Tibial nerve (tissue), 4 donors: ENCODE results near the gene RPN1. TPM values are rescaled to one million over a fixed set of nuclear protein-coding genes. Genes with fewer than 3 reads are reported as not detected.
"Not testable (repeated sequence)": the region's sequence is repeated elsewhere in the genome, so short reads cannot be mapped to it uniquely, and the experiment has no call there.

Source experiments
- DNase-seq, 2 donors: peaks; one replicate each; pipeline ENCODE4 v3.0.0-alpha.2; 2019; ENCODE audit warnings: low spot score in 2 of 2
- H3K27ac ChIP-seq, 4 donors: fragments of 200-600 bp; sonication (generic) in 3 of 4; one replicate each; pipeline ENCODE4 v1.5.1; 2017 to 2019; ENCODE audit warnings: mild to moderate bottlenecking in 1 of 4
- H3K27me3 ChIP-seq, 2 donors: fragments of 200-600 bp; sonication (generic) in 1 of 2; one replicate each; pipeline versions ENCODE4 v1.5.1 to v1.6.0; 2017 to 2019
- H3K36me3 ChIP-seq, 3 donors: fragments of 200-600 bp; sonication (generic); one replicate each; pipeline ENCODE4 v1.5.1; 2018 to 2019
- H3K4me1 ChIP-seq, 4 donors: fragments of 200-600 bp; sonication (generic) in 3 of 4; one replicate each; pipeline ENCODE4 v1.5.1; 2017 to 2019
- H3K4me3 ChIP-seq, 4 donors: fragments of 200-600 bp; sonication (generic) in 3 of 4; one replicate each; pipeline ENCODE4 v1.5.1; 2017 to 2019; ENCODE audit warnings: mild to moderate bottlenecking in 1 of 4, moderate library complexity in 1 of 4
- H3K9me3 ChIP-seq, 4 donors: fragments of 200-600 bp; sonication (generic) in 3 of 4; one replicate each; pipeline ENCODE4 v1.5.1; 2017 to 2019
- CTCF ChIP-seq, 5 experiments: fragments of 200-600 bp in 3 of 5; fragments of 450-650 bp in 2 of 5; sonication (generic) in 3 of 5; IDR thresholded peaks; one replicate each; pipeline ENCODE4 v1.5.1; 2016 to 2019; ENCODE audit warnings: antibody characterized with exemption in 5 of 5, mild to moderate bottlenecking in 3 of 5, moderate library complexity in 2 of 5
- EP300 ChIP-seq, 2 donors: sonication (generic); formaldehyde crosslinking; IDR thresholded peaks; one replicate each; pipeline ENCODE4 v1.6.1; 2017; ENCODE audit warnings: antibody characterized with exemption in 2 of 2, mild to moderate bottlenecking in 1 of 2
- POLR2A ChIP-seq, 2 donors: fragments of 450-650 bp; IDR thresholded peaks; one replicate each; pipeline ENCODE4 v1.6.1; 2017; ENCODE audit warnings: antibody characterized with exemption in 2 of 2, mild to moderate bottlenecking in 2 of 2, moderate library complexity in 2 of 2
- WGBS, 2 donors: methylation state at CpG; one replicate each; pipeline ENCODE4 v1.1.5; 2018; 5-methylcytosine and 5-hydroxymethylcytosine counted together
- total RNA-seq, 4 donors: library from RNA; depleted of rRNA; stranded (reverse); fragments of >200 nt; gene quantifications; one replicate each; pipeline ENCODE4 v1.1.0, GENCODE V29; 2016

The RPN1 gene
- total RNA-seq, 4 donors from 2014 or later, result 173 to 255 (median 204) TPM

- no peaks in the 10 kb centered on the region for H3K4me1 ChIP-seq
- no peak overlapping the region for H3K27ac ChIP-seq
- WGBS, 2 donors, result 64 to 84% methylated on average over 6 of the region's 6 CpGs
- no peaks in the 10 kb centered on the region for H3K9me3 ChIP-seq
- no peak for DNase-seq
- no peaks in the 10 kb centered on the region for H3K27me3 ChIP-seq
- no peak overlapping the region for H3K4me3 ChIP-seq
- H3K36me3 ChIP-seq, result no peaks in the 10 kb centered on the region
- TF ChIP-seq CTCF (IDR thresholded peaks at IDR 0.05) (no peak), EP300 (IDR thresholded peaks at IDR 0.05) (no peak), POLR2A (IDR thresholded peaks at IDR 0.05) (no peak)
Measured at GRCh38 chr3:128597900-128598299, 52.7 kb downstream of the RPN1 start.

- 68 to 71% methylated on average over 4 of the region's 4 CpGs for WGBS, 2 donors
- peaks cover 0 to 11% (median 0%) of the 10 kb centered on the region in 4 donors for H3K9me3 ChIP-seq
- H3K36me3 ChIP-seq, result no peaks in the 10 kb centered on the region
- H3K4me1 ChIP-seq, result no peaks in the 10 kb centered on the region
- no peak for TF ChIP-seq POLR2A (IDR thresholded peaks at IDR 0.05)
- TF ChIP-seq EP300 (IDR thresholded peaks at IDR 0.05), result no peak
- no peak for TF ChIP-seq CTCF (IDR thresholded peaks at IDR 0.05)
- DNase-seq, result no peak
- no peaks in the 10 kb centered on the region for H3K27me3 ChIP-seq
- no peak overlapping the region for H3K4me3 ChIP-seq
- H3K27ac ChIP-seq, result no peak overlapping the region
Measured at GRCh38 chr3:128592864-128593263, 57.8 kb downstream of the RPN1 start.

GRCh38 chr3:128591738-128592426 is 58.7 kb downstream of the RPN1 start:
- peaks cover 0 to 11% (median 0%) of the 10 kb centered on the region in 4 donors for H3K9me3 ChIP-seq
- H3K4me1 ChIP-seq, result no peaks in the 10 kb centered on the region
- H3K4me3 ChIP-seq, result no peak overlapping the region
- H3K27me3 ChIP-seq, result no peaks in the 10 kb centered on the region
- TF ChIP-seq POLR2A (IDR thresholded peaks at IDR 0.05) (no peak), EP300 (IDR thresholded peaks at IDR 0.05) (no peak), CTCF (IDR thresholded peaks at IDR 0.05) (no peak)
- 73% methylated on average over 5 of the region's 5 CpGs for WGBS, 2 donors
- DNase-seq, result no peak
- H3K36me3 ChIP-seq, result no peaks in the 10 kb centered on the region
- no peak overlapping the region for H3K27ac ChIP-seq

- no peak overlapping the region for H3K27ac ChIP-seq
- no peak overlapping the region for H3K4me3 ChIP-seq
- no peak for DNase-seq
- no peaks in the 10 kb centered on the region for H3K4me1 ChIP-seq
- H3K9me3 ChIP-seq, result peaks cover 0 to 11% (median 0%) of the 10 kb centered on the region in 4 donors
- 76 to 80% methylated on average over 7 to 8 of the region's 8 CpGs for WGBS, 2 donors
- TF ChIP-seq CTCF (IDR thresholded peaks at IDR 0.05) (no peak), EP300 (IDR thresholded peaks at IDR 0.05) (no peak), POLR2A (IDR thresholded peaks at IDR 0.05) (no peak)
- no peaks in the 10 kb centered on the region for H3K27me3 ChIP-seq
- H3K36me3 ChIP-seq, result no peaks in the 10 kb centered on the region
Measured at GRCh38 chr3:128590948-128591347, 59.7 kb downstream of the RPN1 start.

- H3K4me1 ChIP-seq, H3K27ac ChIP-seq, H3K36me3 ChIP-seq, H3K4me3 ChIP-seq, DNase-seq, H3K27me3 ChIP-seq: not testable (repeated sequence)
- H3K9me3 ChIP-seq, result peaks cover 0 to 11% (median 0%) of the 10 kb centered on the region in 4 donors
- 61 to 100% methylated on average over 1 of the region's 1 CpG for WGBS, 2 donors
Measured at GRCh38 chr3:128589985-128590384, 60.6 kb downstream of the RPN1 start.
